ENCODE data around the gene ATP8B4. TPM values are rescaled to one million over a fixed set of nuclear protein-coding genes. Genes with fewer than 3 reads are reported as not detected.
"Not testable (repeated sequence)": the region's sequence is repeated elsewhere in the genome, so short reads cannot be mapped to it uniquely, and the experiment has no call there.

ATP8B4 gene
- total and polyA plus RNA-seq, 11 donors = 0.51 to 14.7 (median 2.1) TPM

DNA sequence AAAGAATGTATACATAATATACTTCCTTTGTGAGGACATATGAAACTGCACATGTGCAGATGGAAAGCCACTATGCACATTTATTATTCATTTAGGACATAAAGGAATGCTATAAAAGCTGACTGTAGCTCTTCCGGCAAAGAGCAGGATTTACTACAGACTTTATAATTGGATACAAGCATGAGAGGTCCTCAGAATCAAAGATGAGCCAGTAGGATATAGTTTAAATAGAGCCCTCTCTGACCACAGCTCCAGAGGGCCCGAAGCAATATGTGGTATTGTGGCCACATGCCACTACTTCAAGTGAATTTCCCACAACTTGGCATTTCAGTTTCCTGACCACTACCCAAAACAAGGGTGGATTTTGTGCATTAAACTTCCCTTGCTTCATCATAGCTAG is 140.9 kb downstream of the ATP8B4 start:
- H3K4me3 ChIP-seq = no peak overlapping the region
- no peak for TF ChIP-seq POLR2A (IDR thresholded peaks at IDR 0.05)
- TF ChIP-seq, protein P1, sequence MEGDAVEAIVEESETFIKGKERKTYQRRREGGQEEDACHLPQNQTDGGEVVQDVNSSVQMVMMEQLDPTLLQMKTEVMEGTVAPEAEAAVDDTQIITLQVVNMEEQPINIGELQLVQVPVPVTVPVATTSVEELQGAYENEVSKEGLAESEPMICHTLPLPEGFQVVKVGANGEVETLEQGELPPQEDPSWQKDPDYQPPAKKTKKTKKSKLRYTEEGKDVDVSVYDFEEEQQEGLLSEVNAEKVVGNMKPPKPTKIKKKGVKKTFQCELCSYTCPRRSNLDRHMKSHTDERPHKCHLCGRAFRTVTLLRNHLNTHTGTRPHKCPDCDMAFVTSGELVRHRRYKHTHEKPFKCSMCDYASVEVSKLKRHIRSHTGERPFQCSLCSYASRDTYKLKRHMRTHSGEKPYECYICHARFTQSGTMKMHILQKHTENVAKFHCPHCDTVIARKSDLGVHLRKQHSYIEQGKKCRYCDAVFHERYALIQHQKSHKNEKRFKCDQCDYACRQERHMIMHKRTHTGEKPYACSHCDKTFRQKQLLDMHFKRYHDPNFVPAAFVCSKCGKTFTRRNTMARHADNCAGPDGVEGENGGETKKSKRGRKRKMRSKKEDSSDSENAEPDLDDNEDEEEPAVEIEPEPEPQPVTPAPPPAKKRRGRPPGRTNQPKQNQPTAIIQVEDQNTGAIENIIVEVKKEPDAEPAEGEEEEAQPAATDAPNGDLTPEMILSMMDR (IDR thresholded peaks at IDR 0.05) = no peak
- H3K4me1 ChIP-seq = no peaks in the 10 kb centered on the region
- no peaks in the 10 kb centered on the region for H3K27me3 ChIP-seq
- 46 to 65% (median 55%) methylated on average over 2 of the region's 2 CpGs for WGBS, 4 donors
- DNase-seq (no peak), ATAC-seq (no peak)
- peaks cover 0 to 6% (median 0%) of the 10 kb centered on the region in 9 donors for H3K36me3 ChIP-seq
- intact Hi-C loops (cut with DNase I) = no loop called here
- no peaks in the 10 kb centered on the region for H3K9me3 ChIP-seq
- H3K27ac ChIP-seq = no peak overlapping the region

DNA sequence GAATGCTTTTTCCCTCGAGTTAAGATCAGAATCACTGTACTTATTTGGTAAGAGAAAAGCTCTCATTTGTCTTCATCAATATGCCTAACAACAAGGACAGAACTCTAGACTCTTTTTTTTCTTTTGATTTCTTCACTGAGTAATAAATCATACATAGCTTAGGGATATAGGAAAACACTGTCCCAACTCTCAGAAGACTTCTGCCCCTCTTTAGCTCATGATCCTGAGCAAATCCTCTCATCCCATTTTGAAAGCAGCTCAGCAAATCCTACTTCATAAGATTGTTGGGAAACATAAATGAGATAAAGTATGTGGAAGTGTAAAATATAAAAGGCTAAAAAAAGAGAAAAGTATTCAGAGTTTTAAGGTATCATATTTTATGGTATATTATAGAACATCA is 141.7 kb downstream of the ATP8B4 start:
- Histone ChIP-seq H3K27me3 (no peaks in the 10 kb centered on the region), H3K4me3 (no peak overlapping the region), H3K4me1 (no peaks in the 10 kb centered on the region), H3K9me3 (no peaks in the 10 kb centered on the region), H3K36me3 (peaks cover 0 to 6% (median 0%) of the 10 kb centered on the region in 9 donors), H3K27ac (no peak overlapping the region)
- intact Hi-C loops (cut with DNase I) = no loop called here
- ATAC-seq (no peak), DNase-seq (no peak)
- no peak for TF ChIP-seq POLR2A (IDR thresholded peaks at IDR 0.05)
- TF ChIP-seq, protein P1 (IDR thresholded peaks at IDR 0.05) = no peak
- 42 to 70% (median 65%) methylated on average over 1 of the region's 1 CpG for WGBS, 4 donors

DNA sequence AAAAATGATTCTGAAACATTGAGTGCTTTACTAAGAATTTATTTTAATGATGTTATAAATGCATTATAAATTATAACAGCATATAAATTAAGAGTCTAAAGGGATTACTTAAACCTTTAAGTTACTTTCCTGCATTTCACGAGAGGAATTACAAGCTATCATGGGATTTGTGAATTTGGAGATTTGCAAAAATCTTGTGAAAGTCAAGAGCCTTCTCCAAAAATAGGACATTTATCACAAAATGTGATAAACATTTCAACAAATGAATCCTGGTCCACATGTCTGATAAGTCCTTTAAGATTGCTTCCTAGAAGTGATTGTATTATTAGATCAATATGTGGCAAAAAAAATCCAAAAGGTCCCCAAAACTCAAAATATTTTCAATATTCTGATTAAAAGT is 154.5 kb downstream of the ATP8B4 start:
- WGBS, 4 donors = 29 to 68% (median 65%) methylated on average over 1 of the region's 1 CpG
- Histone ChIP-seq H3K4me1 (peaks cover 0 to 8% (median 0%) of the 10 kb centered on the region in 12 donors), H3K9me3 (peaks cover 0 to 35% (median under 1%) of the 10 kb centered on the region in 12 donors), H3K4me3 (no peak overlapping the region), H3K27me3 (no peaks in the 10 kb centered on the region), H3K27ac (no peak overlapping the region), H3K36me3 (no peaks in the 10 kb centered on the region)
- TF ChIP-seq POLR2A (IDR thresholded peaks at IDR 0.05) = no peak
- TF ChIP-seq, protein P1 (IDR thresholded peaks at IDR 0.05) = no peak
- DNase-seq (no peak), ATAC-seq (no peak)
- intact Hi-C loops (cut with DNase I) = loop anchor here in 1 of 10 donors (2.0 kb wide), 1 partner anchor 18 kb away; no protein-coding TSS in a partner anchor

DNA sequence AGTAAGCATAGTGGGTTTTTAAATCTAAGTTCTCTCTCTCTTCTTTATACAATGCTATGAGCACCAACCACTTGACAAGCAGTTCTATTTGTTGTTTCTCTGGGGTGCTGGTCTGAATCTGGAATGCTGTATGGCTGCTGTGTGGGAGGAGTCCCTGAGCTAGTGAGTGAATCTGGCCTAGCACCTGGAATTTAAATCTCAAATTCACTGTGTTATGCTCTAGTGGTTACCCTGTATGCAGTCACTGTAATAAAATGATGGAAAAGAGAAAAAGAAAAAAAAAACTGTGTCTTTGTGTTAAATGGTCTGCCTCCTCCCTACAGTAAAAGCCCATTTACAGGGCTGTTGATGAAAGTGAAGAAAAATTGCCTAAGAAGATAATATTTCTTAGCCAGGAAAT is 155.0 kb downstream of the ATP8B4 start:
- TF ChIP-seq, protein P1 (IDR thresholded peaks at IDR 0.05) = no peak
- TF ChIP-seq POLR2A (IDR thresholded peaks at IDR 0.05) = no peak
- Histone ChIP-seq H3K27me3 (no peaks in the 10 kb centered on the region), H3K4me1 (peaks cover 0 to 8% (median 0%) of the 10 kb centered on the region in 12 donors), H3K4me3 (no peak overlapping the region), H3K9me3 (peaks cover 0 to 39% (median 4%) of the 10 kb centered on the region in 12 donors), H3K27ac (peak overlapping the region in 2 of 12 donors; percentile 17 to 46), H3K36me3 (no peaks in the 10 kb centered on the region)
- ATAC-seq (no peak), DNase-seq (no peak)
- intact Hi-C loops (cut with DNase I) = loop anchor here in 1 of 10 donors (2.0 kb wide), 1 partner anchor 17 kb away; no protein-coding TSS in a partner anchor

DNA sequence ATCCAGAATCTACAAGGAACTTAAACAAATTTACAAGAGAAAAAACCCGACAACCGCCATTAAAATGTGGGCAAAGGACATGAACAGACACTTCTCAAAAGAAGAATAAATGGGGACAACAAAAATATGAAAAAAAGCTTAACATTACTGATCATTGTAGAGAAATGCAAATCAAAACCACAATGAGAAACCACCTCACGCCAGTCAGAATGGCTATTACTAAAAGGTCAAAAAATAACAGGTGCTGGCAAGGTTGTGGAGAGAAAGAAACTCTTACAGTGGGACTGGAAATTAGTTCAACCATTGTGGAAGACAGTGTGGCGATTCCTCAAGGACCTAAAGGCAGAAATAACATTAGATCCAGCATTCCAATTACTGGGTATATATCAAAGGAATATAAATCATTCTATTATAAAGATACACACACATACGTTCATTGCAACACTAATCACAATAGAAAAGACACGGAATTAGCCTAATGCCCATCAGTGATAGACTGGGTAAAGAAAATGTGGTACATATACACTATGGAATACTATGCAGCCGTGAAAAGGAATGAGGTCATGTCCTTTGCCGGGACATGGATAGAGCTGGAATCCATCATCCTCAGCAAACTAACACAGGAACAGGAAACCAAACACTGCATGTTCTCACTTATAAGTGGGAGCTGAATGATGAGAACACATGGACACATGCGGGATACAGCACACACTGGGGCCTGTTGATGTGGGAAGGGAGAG is 155.8 kb downstream of the ATP8B4 start:
- DNase-seq; H3K36me3 ChIP-seq; ATAC-seq; H3K4me3 ChIP-seq; H3K27me3 ChIP-seq; H3K4me1 ChIP-seq; intact Hi-C loops (cut with DNase I): not testable (repeated sequence)
- 87 to 93% (median 90%) methylated on average over 9 of the region's 9 CpGs for WGBS, 4 donors
- Histone ChIP-seq H3K27ac (peak overlapping the region in 1 of 12 donors; percentile 46), H3K9me3 (peaks cover 0 to 37% (median 6%) of the 10 kb centered on the region in 12 donors)
